GM12801 (cell line): ENCODE results near the gene P2RY2.

Experiments used
- TF ChIP-seq, protein P1 (sequence below): IDR thresholded peaks from one replicate; pipeline ENCODE4 v1.5.1; 2011; ENCODE audit warnings: control low read depth; ENCODE audit not compliant: insufficient read length; ENCODE audit errors: extremely low read depth

Gene P2RY2

DNA sequence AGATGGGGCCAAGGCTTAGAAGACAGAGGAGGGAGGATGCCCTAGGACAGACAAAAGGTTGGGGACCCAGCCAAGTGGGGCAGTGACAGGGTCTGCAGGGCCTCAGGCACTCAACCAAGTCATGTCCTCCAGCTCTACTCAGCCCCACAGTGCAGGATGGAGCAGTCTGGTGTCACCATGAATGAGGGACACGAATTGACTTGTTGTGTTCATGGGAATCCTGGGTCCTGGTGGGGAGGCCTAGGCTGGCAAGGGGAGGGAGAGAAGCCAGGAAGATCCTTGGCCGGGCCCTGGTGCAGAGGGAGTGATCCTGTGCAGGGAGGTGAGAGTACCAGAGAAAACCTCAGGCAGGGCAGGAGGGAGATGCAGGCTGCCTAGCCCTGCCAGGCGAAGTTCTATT, 66.0 kb downstream of the P2RY2 start:
- TF ChIP-seq, protein P1, sequence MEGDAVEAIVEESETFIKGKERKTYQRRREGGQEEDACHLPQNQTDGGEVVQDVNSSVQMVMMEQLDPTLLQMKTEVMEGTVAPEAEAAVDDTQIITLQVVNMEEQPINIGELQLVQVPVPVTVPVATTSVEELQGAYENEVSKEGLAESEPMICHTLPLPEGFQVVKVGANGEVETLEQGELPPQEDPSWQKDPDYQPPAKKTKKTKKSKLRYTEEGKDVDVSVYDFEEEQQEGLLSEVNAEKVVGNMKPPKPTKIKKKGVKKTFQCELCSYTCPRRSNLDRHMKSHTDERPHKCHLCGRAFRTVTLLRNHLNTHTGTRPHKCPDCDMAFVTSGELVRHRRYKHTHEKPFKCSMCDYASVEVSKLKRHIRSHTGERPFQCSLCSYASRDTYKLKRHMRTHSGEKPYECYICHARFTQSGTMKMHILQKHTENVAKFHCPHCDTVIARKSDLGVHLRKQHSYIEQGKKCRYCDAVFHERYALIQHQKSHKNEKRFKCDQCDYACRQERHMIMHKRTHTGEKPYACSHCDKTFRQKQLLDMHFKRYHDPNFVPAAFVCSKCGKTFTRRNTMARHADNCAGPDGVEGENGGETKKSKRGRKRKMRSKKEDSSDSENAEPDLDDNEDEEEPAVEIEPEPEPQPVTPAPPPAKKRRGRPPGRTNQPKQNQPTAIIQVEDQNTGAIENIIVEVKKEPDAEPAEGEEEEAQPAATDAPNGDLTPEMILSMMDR: no peak

DNA sequence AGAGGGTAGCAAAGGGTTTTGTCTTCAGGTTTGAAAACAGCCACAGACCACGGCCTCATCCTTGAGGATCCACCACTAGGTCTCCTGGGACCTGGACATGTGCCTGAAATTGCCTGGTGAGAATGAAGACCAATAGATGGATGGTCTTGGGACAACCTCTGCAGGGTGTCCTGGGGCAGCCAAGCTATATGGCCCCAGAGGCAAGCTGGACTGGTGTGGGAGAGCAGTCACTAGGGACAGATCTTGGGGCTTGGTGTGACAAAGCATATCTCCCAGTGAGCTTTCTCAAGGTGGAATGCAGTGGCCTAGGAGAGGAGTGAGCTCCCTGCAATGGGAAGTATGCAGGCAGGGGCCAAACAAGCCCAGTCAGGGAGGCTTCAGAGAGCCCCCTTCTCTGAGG, 67.6 kb downstream of the P2RY2 start:
- TF ChIP-seq, protein P1: no peak
